K562 (cell line): ENCODE data around the gene PPP1R37. TPM values are rescaled to one million over a fixed set of nuclear protein-coding genes. Genes with fewer than 3 reads are reported as not detected.

Experiments used
- ATAC-seq: fragments of 200-7000 bp; cut with Tn5 transposase; 3 replicates; pipeline ENCODE4 v1.9.1; 2020; ENCODE audit warnings: moderate library complexity
- BruUV-seq: library from RNA; stranded (reverse); fragments of 400-500 nt; replicated peaks from 2 replicates; lab custom pipeline; 2021; lab: Mats Ljungman, UMichigan
- CTCF ChIA-PET: fragments of 300-600 bp; formaldehyde crosslinking; extraction: SDS; loops from one replicate; lab custom pipeline; 2021; ENCODE audit warnings: low intra/inter-chr PET ratio; lab: Yijun Ruan, JAX
- POLR2A ChIA-PET: fragments of 300-600, 350-650 bp; sonication (Branson Sonifier 250); formaldehyde crosslinking; extraction: SDS; loops from one replicate; lab custom pipeline; 2021; ENCODE audit warnings: antibody characterized with exemption, inconsistent platforms; lab: Yijun Ruan, JAX
- DNase-seq, 4 experiments: peaks; one replicate each; pipeline versions ENCODE4 v3.0.0 to v3.0.0-alpha.2; 2011 to 2018; ENCODE audit warnings: low spot score in 3 of 4, mixed read lengths in 3 of 4; ENCODE audit errors: extremely low read depth in 1 of 4
- FAIRE-seq: peaks from 2 replicates; lab custom pipeline; 2011; peaks lifted over from hg19 to GRCh38; lab: Jason Lieb, UNC
- H2AFZ ChIP-seq: 2 replicates; pipeline ENCODE4 v1.6.0; 2011; ENCODE audit warnings: low read depth, low read length, control low read depth, inconsistent platforms
- H3K27ac ChIP-seq: fragments of 200-600 bp; 3 replicates; pipeline ENCODE4 v1.8.0; 2011; ENCODE audit warnings: low read depth, mild to moderate bottlenecking, control low read depth, inconsistent platforms, low read length, moderate library complexity, mixed read lengths; ENCODE audit errors: extremely low read depth
- H3K27me3 ChIP-seq, 2 experiments: fragments of 300-600 bp in 1 of 2; 2 replicates in 1 of 2; 3 replicates in 1 of 2; pipeline versions ENCODE4 v1.6.0 to v1.8.0; 2011; ENCODE audit warnings: inconsistent platforms in 2 of 2, low read length in 2 of 2, mild to moderate bottlenecking in 1 of 2, mixed read lengths in 1 of 2, moderate library complexity in 1 of 2; ENCODE audit not compliant: control insufficient read depth in 2 of 2, insufficient read depth in 2 of 2
- H3K36me3 ChIP-seq: fragments of 300-600 bp; 3 replicates; pipeline ENCODE4 v1.8.0; 2011; ENCODE audit warnings: mild to moderate bottlenecking, low read length, inconsistent platforms; ENCODE audit not compliant: control insufficient read depth, insufficient read depth
- H3K4me1 ChIP-seq, 2 experiments: fragments of 200-600 bp in 1 of 2; replicated peaks in 1 of 2; 2 replicates in 1 of 2; 3 replicates in 1 of 2; pipeline versions ENCODE4 v1.5.1 to v1.8.0; 2011; ENCODE audit warnings: inconsistent platforms in 2 of 2, low read length in 2 of 2, mild to moderate bottlenecking in 1 of 2, mixed read lengths in 1 of 2, moderate library complexity in 1 of 2; ENCODE audit not compliant: control insufficient read depth in 2 of 2, insufficient read depth in 2 of 2
- H3K4me2 ChIP-seq: 2 replicates; pipeline ENCODE4 v1.6.1; 2011; ENCODE audit warnings: low read length, control low read depth, inconsistent platforms, mixed read lengths; ENCODE audit not compliant: insufficient read depth
- H3K4me3 ChIP-seq: fragments of 200-600 bp; sonication (generic), shearing (Covaris generic); 2 replicates; pipeline ENCODE4 v1.5.1; 2016; ENCODE audit warnings: control low read depth, inconsistent platforms
- H3K79me2 ChIP-seq: fragments of 200-600 bp; 3 replicates; pipeline ENCODE4 v1.8.0; 2011; ENCODE audit warnings: low read length, inconsistent platforms; ENCODE audit not compliant: control insufficient read depth, insufficient read depth
- H3K9ac ChIP-seq, 2 experiments: 2 replicates each; pipeline versions ENCODE4 v1.6.0 to v1.6.1; 2011; ENCODE audit warnings: low read depth in 2 of 2, low read length in 2 of 2, control low read depth in 1 of 2, inconsistent platforms in 1 of 2, mild to moderate bottlenecking in 1 of 2, mixed read lengths in 1 of 2; ENCODE audit not compliant: insufficient read depth in 1 of 2
- H3K9me1 ChIP-seq: one replicate; pipeline ENCODE4 v1.6.0; 2011; ENCODE audit warnings: inconsistent platforms, mild to moderate bottlenecking, low read length, moderate library complexity; ENCODE audit not compliant: control insufficient read depth, insufficient read depth
- H3K9me3 ChIP-seq: replicated peaks from 2 replicates; pipeline ENCODE4 v1.5.1; 2011; ENCODE audit warnings: low read depth, low read length, inconsistent platforms; ENCODE audit not compliant: control insufficient read depth, insufficient read depth
- H4K20me1 ChIP-seq: replicated peaks from 2 replicates; pipeline ENCODE4 v1.6.1; 2011; ENCODE audit warnings: low read length, inconsistent platforms, mixed read lengths; ENCODE audit not compliant: control insufficient read depth, insufficient read depth
- GTF2F1 ChIP-seq: IDR thresholded peaks from 2 replicates; pipeline ENCODE4 v1.6.1; 2011; ENCODE audit warnings: low read depth, low read length, improper control_type of control experiment
- IRF2 ChIP-seq: sonication (generic); formaldehyde crosslinking; IDR thresholded peaks from 2 replicates; pipeline ENCODE4 v1.8.1; 2022; ENCODE audit warnings: mild to moderate bottlenecking, missing genetic modification reagents
- JUNB ChIP-seq: fragments of 450-650 bp; formaldehyde crosslinking; conservative IDR thresholded peaks from 2 replicates; pipeline ENCODE4 v1.4.0; 2020; ENCODE audit warnings: mild to moderate bottlenecking
- NR1H2 ChIP-seq: sonication (generic); formaldehyde crosslinking; IDR thresholded peaks from 2 replicates; pipeline ENCODE4 v1.4.0; 2020; ENCODE audit warnings: mild to moderate bottlenecking, missing genetic modification reagents
- ZBED1 ChIP-seq: IDR thresholded peaks from 2 replicates; pipeline ENCODE4 v1.6.1; 2014
- ZBTB40 ChIP-seq, 2 experiments: fragments of 450-650 bp in 1 of 2; sonication (generic) in 1 of 2; formaldehyde crosslinking in 1 of 2; IDR thresholded peaks; 2 replicates each; pipeline versions ENCODE4 v1.7.1 to v1.9.0; 2016 to 2022; ENCODE audit warnings: inconsistent platforms in 1 of 2, mild to moderate bottlenecking in 1 of 2, missing genetic modification reagents in 1 of 2
- WGBS: fragments of 100-300 bp; shearing (Covaris generic); methylation state at CpG from one replicate; pipeline ENCODE4 v1.1.6; 2016; ENCODE audit warnings: low coverage, mixed read lengths; ENCODE audit not compliant: insufficient coverage; ENCODE audit errors: missing lambda C conversion rate; 5-methylcytosine and 5-hydroxymethylcytosine counted together
- in situ Hi-C: fragments of 300-500 bp; cut with MboI; formaldehyde crosslinking; loops from 4 replicates; pipeline ENCODE4 v1.15.0; 2018; ENCODE audit warnings: inconsistent platforms, mixed read lengths
- intact Hi-C: fragments of 100-400 bp; cut with micrococcal nuclease; formaldehyde crosslinking; loops from 2 replicates; pipeline ENCODE4 v1.14.2; 2022
- polyA plus RNA-seq, 8 experiments: library from polyadenylated mRNA; depleted of rRNA in 4 of 8; stranded (reverse) in 5 of 8; unstranded in 3 of 8; fragments of >200 nt; fragmentation: Nextera tagmentation in 2 of 8; fragmentation: Illumina TruSeq in 1 of 8; extraction: Ambion mirVana in 2 of 8; extraction: Trizol in 1 of 8; gene quantifications; 2 replicates each; pipeline versions ENCODE4 v1.2.1 to v1.2.3, GENCODE V29; 2011 to 2014; ENCODE audit warnings: inconsistent platforms in 1 of 8, missing spikeins in 1 of 8
- total RNA-seq, 7 experiments: library from RNA; depleted of rRNA in 6 of 7; stranded (reverse); fragments of >200 nt in 6 of 7; fragmentation: Illumina TruSeq in 2 of 7; extraction: Trizol in 2 of 7; gene quantifications; 2 replicates each; pipeline versions ENCODE4 v1.2.1 to v1.2.3, GENCODE V29; 2011 to 2021; ENCODE audit warnings: low replicate concordance in 1 of 7
- TF ChIP-seq, protein P1 (sequence below): IDR thresholded peaks from 3 replicates; pipeline ENCODE4 v1.6.1; 2011; ENCODE audit warnings: borderline replicate concordance, mild to moderate bottlenecking, moderate library complexity; ENCODE audit not compliant: insufficient read length; ENCODE audit errors: extremely low read depth

Gene PPP1R37
- total and polyA plus RNA-seq, 9 of the 15 experiments (the other 6 are each of a cell fraction or from before 2014, with no cell fraction given) = 0.04 to 20.3 (median 7.3) TPM

DNA sequence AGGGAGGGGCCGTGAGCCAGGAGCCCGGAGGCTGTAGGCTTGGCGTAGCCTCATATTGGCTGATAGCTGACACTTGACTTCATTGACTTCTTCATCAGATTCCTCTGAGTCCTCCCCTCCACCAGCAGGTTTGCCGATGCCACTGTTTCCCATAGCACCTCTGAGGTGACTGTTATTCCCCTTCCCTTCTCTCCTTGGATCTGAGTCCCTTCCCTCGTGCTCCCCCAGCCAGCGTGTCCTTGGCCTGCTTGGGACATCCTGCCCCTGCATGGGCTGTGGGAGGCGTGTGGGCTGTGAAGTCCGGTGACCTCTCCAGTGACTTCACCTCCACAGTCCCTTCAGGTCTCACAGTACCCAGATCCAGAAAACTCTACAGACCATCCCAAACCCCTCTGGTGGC lies 8.8 kb downstream of the PPP1R37 start (continued):
- TF ChIP-seq, protein P1, sequence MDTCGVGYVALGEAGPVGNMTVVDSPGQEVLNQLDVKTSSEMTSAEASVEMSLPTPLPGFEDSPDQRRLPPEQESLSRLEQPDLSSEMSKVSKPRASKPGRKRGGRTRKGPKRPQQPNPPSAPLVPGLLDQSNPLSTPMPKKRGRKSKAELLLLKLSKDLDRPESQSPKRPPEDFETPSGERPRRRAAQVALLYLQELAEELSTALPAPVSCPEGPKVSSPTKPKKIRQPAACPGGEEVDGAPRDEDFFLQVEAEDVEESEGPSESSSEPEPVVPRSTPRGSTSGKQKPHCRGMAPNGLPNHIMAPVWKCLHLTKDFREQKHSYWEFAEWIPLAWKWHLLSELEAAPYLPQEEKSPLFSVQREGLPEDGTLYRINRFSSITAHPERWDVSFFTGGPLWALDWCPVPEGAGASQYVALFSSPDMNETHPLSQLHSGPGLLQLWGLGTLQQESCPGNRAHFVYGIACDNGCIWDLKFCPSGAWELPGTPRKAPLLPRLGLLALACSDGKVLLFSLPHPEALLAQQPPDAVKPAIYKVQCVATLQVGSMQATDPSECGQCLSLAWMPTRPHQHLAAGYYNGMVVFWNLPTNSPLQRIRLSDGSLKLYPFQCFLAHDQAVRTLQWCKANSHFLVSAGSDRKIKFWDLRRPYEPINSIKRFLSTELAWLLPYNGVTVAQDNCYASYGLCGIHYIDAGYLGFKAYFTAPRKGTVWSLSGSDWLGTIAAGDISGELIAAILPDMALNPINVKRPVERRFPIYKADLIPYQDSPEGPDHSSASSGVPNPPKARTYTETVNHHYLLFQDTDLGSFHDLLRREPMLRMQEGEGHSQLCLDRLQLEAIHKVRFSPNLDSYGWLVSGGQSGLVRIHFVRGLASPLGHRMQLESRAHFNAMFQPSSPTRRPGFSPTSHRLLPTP = no peak
- no peak for TF ChIP-seq NR1H2
- no peak for TF ChIP-seq GTF2F1
- no peak for TF ChIP-seq JUNB (CRISPR knock-in tag)

- in situ Hi-C loops (no loop called here), intact Hi-C loops (no loop called here)
- no peak for ATAC-seq
- POLR2A ChIA-PET = interaction anchor here (1.3 to 2.2 kb wide), 2 partner anchors 10 to 11 kb away, joined by 5 to 6 read pairs; partner anchors contain the start of gene PPP1R37
- 82% methylated on average over 7 of the region's 7 CpGs for WGBS
- no peak overlapping the region for H3K4me3 ChIP-seq
- H3K4me2 ChIP-seq = no peak overlapping the region
- no peaks in the 10 kb centered on the region for H3K9me3 ChIP-seq
- peaks cover 76% of the 10 kb centered on the region for H4K20me1 ChIP-seq
- peaks cover 87% of the 10 kb centered on the region for H3K79me2 ChIP-seq
- CTCF ChIA-PET = no interaction called here
- peaks cover 21 to 43% of the 10 kb centered on the region in 2 experiments for H3K4me1 ChIP-seq
- BruUV-seq = no TSS peak
- H3K27me3 ChIP-seq = no peaks in the 10 kb centered on the region
- no peak overlapping the region for H2AFZ ChIP-seq
- DNase-seq = no peak
- H3K27ac ChIP-seq = no peak overlapping the region
- peak overlapping the region in 1 of 2 experiments; percentile 56; a peak in 1 of 4 replicates for H3K9ac ChIP-seq
- no peak for FAIRE-seq
- H3K9me1 ChIP-seq = peaks cover 15% of the 10 kb centered on the region
- peaks cover 41% of the 10 kb centered on the region; the same call in 2 of the 3 replicates for H3K36me3 ChIP-seq
- TF ChIP-seq IRF2 (CRISPR knock-in tag) = no peak
- no peak for TF ChIP-seq ZBTB40 (IDR thresholded peaks at IDR 0.05)
- TF ChIP-seq ZBTB40 (CRISPR knock-in tag; IDR thresholded peaks at IDR 0.05) = no peak
- no peak for TF ChIP-seq ZBED1
Measured at GRCh38 chr19:45102481-45102880, 9.5 kb downstream of the PPP1R37 start.
